Measurements from ENCODE around the gene CHAF1A. TPM values are rescaled to one million over a fixed set of nuclear protein-coding genes. Genes with fewer than 3 reads are reported as not detected.

Gene CHAF1A
- polyA plus RNA-seq, 1 donor from 2014 or later = 9.4 TPM

DNA sequence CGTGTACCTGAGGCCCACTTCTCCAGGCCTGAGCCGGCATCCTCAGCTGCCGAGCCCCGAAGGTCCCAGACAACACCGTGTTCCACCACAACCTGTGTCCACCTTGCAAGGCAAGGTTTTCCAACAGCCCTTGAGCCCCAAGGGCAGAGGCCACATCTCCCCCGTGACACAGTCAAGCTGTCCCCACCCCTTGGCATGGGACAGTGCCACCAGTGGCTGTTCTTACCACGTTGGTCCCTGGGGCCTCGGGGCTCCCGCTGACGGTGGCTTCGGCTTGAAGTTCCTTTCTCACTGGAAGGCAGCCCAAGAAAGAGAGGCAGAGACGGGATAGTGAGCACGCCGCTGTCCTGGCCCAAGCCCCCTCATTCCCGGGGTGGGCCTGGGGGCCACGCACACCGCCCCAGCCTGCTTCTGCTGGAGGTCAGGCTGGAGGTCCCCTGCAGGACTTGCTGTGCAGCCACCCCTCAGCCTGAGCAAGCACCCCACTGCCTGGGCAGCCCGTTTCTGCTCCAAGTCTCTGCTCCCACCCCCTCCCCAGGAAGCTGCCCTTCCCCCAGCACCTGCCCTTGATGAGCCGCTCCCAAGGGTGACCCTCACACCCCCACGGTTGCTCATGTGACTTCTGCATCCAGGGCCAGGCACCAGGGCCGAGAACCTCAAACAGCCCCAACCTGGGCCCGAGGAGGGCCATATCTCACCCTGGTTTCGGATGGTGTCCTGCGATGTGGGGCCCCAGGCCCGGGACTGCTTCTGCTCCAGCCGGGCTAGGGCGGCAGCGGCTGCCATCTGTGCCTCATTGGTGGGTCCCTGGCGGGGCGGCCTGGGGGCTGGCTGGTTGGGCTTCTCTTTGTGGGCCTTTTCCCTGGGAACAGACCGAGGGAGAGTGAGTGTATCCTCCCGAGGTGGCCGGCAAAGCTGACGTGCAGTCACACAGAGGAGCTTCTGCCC is 51.1 kb downstream of the CHAF1A start:
- no peak overlapping the region for H3K4me3 ChIP-seq (ENCODE audit: low read length)
- H3K9me2 ChIP-seq (ENCODE audit: insufficient read depth, low read length) = no peaks in the 10 kb centered on the region
- H3K36me3 ChIP-seq (ENCODE audit: insufficient read depth, low read length) = peaks cover 5% of the 10 kb centered on the region
- no peak overlapping the region for H2AFZ ChIP-seq (ENCODE audit: low read depth, low read length)
- H3K9me3 ChIP-seq (ENCODE audit: low read length) = no peaks in the 10 kb centered on the region
- H3K27me3 ChIP-seq (ENCODE audit: insufficient read depth, low read depth, low read length) = no peaks in the 10 kb centered on the region
- TF ChIP-seq POLR2AphosphoS5 (IDR thresholded peaks at IDR 0.05) = no peak
- no peak for TF ChIP-seq TAF1 (IDR thresholded peaks at IDR 0.05; ENCODE audit: low read depth)
- no peak for TF ChIP-seq EZH2 (IDR thresholded peaks at IDR 0.05; ENCODE audit: borderline replicate concordance, insufficient read depth, low read length, poor library complexity, severe bottlenecking)
- TF ChIP-seq EP300 (conservative IDR thresholded peaks at IDR 0.05; ENCODE audit: poor library complexity, severe bottlenecking) = no peak
- TF ChIP-seq, protein P1, sequence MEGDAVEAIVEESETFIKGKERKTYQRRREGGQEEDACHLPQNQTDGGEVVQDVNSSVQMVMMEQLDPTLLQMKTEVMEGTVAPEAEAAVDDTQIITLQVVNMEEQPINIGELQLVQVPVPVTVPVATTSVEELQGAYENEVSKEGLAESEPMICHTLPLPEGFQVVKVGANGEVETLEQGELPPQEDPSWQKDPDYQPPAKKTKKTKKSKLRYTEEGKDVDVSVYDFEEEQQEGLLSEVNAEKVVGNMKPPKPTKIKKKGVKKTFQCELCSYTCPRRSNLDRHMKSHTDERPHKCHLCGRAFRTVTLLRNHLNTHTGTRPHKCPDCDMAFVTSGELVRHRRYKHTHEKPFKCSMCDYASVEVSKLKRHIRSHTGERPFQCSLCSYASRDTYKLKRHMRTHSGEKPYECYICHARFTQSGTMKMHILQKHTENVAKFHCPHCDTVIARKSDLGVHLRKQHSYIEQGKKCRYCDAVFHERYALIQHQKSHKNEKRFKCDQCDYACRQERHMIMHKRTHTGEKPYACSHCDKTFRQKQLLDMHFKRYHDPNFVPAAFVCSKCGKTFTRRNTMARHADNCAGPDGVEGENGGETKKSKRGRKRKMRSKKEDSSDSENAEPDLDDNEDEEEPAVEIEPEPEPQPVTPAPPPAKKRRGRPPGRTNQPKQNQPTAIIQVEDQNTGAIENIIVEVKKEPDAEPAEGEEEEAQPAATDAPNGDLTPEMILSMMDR (IDR thresholded peaks at IDR 0.05; ENCODE audit: poor library complexity, severe bottlenecking) = no peak
- TF ChIP-seq, protein P2, sequence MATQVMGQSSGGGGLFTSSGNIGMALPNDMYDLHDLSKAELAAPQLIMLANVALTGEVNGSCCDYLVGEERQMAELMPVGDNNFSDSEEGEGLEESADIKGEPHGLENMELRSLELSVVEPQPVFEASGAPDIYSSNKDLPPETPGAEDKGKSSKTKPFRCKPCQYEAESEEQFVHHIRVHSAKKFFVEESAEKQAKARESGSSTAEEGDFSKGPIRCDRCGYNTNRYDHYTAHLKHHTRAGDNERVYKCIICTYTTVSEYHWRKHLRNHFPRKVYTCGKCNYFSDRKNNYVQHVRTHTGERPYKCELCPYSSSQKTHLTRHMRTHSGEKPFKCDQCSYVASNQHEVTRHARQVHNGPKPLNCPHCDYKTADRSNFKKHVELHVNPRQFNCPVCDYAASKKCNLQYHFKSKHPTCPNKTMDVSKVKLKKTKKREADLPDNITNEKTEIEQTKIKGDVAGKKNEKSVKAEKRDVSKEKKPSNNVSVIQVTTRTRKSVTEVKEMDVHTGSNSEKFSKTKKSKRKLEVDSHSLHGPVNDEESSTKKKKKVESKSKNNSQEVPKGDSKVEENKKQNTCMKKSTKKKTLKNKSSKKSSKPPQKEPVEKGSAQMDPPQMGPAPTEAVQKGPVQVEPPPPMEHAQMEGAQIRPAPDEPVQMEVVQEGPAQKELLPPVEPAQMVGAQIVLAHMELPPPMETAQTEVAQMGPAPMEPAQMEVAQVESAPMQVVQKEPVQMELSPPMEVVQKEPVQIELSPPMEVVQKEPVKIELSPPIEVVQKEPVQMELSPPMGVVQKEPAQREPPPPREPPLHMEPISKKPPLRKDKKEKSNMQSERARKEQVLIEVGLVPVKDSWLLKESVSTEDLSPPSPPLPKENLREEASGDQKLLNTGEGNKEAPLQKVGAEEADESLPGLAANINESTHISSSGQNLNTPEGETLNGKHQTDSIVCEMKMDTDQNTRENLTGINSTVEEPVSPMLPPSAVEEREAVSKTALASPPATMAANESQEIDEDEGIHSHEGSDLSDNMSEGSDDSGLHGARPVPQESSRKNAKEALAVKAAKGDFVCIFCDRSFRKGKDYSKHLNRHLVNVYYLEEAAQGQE (IDR thresholded peaks at IDR 0.05; ENCODE audit: borderline replicate concordance) = no peak
- no peak for TF ChIP-seq SMC3 (conservative IDR thresholded peaks at IDR 0.05; ENCODE audit: poor library complexity)
- TF ChIP-seq MXI1 (conservative IDR thresholded peaks at IDR 0.05; ENCODE audit: poor library complexity, severe bottlenecking) = no peak
- TF ChIP-seq RAD21 (conservative IDR thresholded peaks at IDR 0.05) = no peak
- H3K9ac ChIP-seq (ENCODE audit: low read length) = no peak overlapping the region
- no peaks in the 10 kb centered on the region for H3F3A ChIP-seq (ENCODE audit: insufficient read depth, low read length, poor library complexity, severe bottlenecking)
- H4K20me1 ChIP-seq (ENCODE audit: insufficient read depth) = no peaks in the 10 kb centered on the region
- peaks cover 10% of the 10 kb centered on the region for H3K79me2 ChIP-seq (replicated peaks; ENCODE audit: insufficient read depth, low read length)
- no peak overlapping the region for H3K27ac ChIP-seq (ENCODE audit: low read length)
- no peak overlapping the region for H3K4me2 ChIP-seq (ENCODE audit: low read length)

DNA sequence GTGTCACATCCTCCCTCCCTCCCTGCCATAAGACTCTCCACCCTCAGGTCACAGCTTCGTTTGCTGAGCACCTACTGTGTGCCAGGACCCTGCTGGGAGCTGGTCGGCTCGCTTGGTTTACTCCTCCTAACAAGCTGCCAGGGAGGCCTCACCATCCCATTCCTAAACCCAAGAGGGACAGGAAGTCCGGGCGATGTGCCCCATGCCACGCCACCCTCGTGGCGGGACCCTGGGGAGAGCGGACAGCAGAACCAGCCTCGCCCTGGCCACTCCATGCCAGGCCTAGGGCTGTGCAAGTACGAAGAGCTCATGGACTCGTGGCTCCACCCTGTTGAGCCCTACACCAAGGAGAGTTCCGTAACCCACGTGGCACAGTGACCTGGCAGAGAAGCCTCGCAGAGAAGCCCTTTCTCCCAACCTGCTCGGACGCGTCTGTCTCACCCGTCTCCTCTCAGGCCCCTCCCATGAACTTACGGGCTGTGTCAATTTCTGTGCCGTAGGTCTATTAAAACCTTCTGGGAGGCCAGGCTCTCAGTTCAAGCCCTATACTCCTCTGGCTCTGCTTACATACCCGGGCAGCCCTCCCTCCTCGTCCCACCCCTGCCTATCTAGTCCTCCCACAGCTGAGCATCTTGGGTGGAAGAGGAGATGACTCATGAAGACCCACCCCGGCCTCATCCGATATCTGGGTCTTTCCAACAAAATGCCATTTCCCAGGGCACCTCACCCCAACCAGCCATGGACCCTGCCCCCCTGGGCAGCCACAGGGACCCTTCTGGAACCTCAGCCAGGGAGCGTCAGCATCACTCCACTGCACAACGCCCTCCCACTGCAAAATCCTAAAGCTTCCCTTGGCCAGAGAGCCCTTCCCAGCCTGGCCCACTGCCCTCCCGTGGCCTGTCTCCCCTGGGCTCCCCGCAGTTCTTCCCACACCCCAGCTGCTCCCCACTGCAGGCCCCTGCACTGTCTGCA is 52.6 kb downstream of the CHAF1A start:
- H4K20me1 ChIP-seq (ENCODE audit: insufficient read depth) = no peaks in the 10 kb centered on the region
- H3K9ac ChIP-seq (ENCODE audit: low read length) = no peak overlapping the region
- no peaks in the 10 kb centered on the region for H3F3A ChIP-seq (ENCODE audit: insufficient read depth, low read length, poor library complexity, severe bottlenecking)
- no peak overlapping the region for H3K4me3 ChIP-seq (ENCODE audit: low read length)
- TF ChIP-seq EP300 (conservative IDR thresholded peaks at IDR 0.05; ENCODE audit: poor library complexity, severe bottlenecking) = no peak
- TF ChIP-seq POLR2AphosphoS5 (IDR thresholded peaks at IDR 0.05) = no peak
- no peak for TF ChIP-seq EZH2 (IDR thresholded peaks at IDR 0.05; ENCODE audit: borderline replicate concordance, insufficient read depth, low read length, poor library complexity, severe bottlenecking)
- TF ChIP-seq RAD21 (conservative IDR thresholded peaks at IDR 0.05) = no peak
- TF ChIP-seq, protein P1 (IDR thresholded peaks at IDR 0.05; ENCODE audit: poor library complexity, severe bottlenecking) = no peak
- no peaks in the 10 kb centered on the region for H3K9me3 ChIP-seq (ENCODE audit: low read length)
- peaks cover 10% of the 10 kb centered on the region for H3K79me2 ChIP-seq (replicated peaks; ENCODE audit: insufficient read depth, low read length)
- no peak overlapping the region for H2AFZ ChIP-seq (ENCODE audit: low read depth, low read length)
- no peak overlapping the region for H3K4me2 ChIP-seq (ENCODE audit: low read length)
- no peaks in the 10 kb centered on the region for H3K27me3 ChIP-seq (ENCODE audit: insufficient read depth, low read depth, low read length)
- H3K9me2 ChIP-seq (ENCODE audit: insufficient read depth, low read length) = no peaks in the 10 kb centered on the region
- H3K36me3 ChIP-seq (ENCODE audit: insufficient read depth, low read length) = no peaks in the 10 kb centered on the region
- H3K27ac ChIP-seq (ENCODE audit: low read length) = no peak overlapping the region
